Naive thymus-derived CD4-positive, alpha-beta T cell (primary cell): ENCODE measurements around the gene ADM5. TPM values are rescaled to one million over a fixed set of nuclear protein-coding genes. Genes with fewer than 3 reads are reported as not detected.

ENCODE experiments used
- ATAC-seq: fragments of 150-1000 bp; cut with Tn5 transposase; 2 replicates; pipeline ENCODE4 v1.10.0; 2021; ENCODE audit warnings: mild to moderate bottlenecking, moderate library complexity
- CTCF ChIA-PET: fragments of 350-600 bp; sonication (Branson Sonifier 250); formaldehyde crosslinking; loops from one replicate; lab custom pipeline; 2021; ENCODE audit warnings: antibody characterized with exemption; lab: Charles Lee
- POLR2A ChIA-PET: fragments of 350-600 bp; sonication (Branson Sonifier 250); formaldehyde crosslinking; loops from one replicate; lab custom pipeline; 2021; ENCODE audit warnings: antibody characterized with exemption, inconsistent platforms; lab: Charles Lee
- DNase-seq, 9 donors: peaks; one replicate each; pipeline versions ENCODE4 v3.0.0 to v3.0.0-alpha.2; 2020 to 2022; ENCODE audit warnings: mixed read lengths in 1 of 9
- H3K27ac ChIP-seq: one replicate; pipeline ENCODE4 v1.7.0; 2013; ENCODE audit warnings: mild to moderate bottlenecking, low read depth, low read length, moderate library complexity
- H3K27me3 ChIP-seq, 2 donors: one replicate each; pipeline ENCODE4 v1.7.0; 2013; ENCODE audit warnings: low read length in 2 of 2, mild to moderate bottlenecking in 2 of 2, moderate library complexity in 2 of 2; ENCODE audit not compliant: control insufficient read depth in 2 of 2, insufficient read depth in 2 of 2
- H3K36me3 ChIP-seq, 3 experiments: 1 replicate in 2 of 3; 2 replicates in 1 of 3; pipeline ENCODE4 v1.7.0; 2013; ENCODE audit warnings: low read length in 3 of 3, mild to moderate bottlenecking in 3 of 3, moderate library complexity in 1 of 3; ENCODE audit not compliant: insufficient read depth in 3 of 3, control insufficient read depth in 2 of 3
- H3K4me1 ChIP-seq, 2 donors: one replicate each; pipeline ENCODE4 v1.7.0; 2013; ENCODE audit warnings: low read length in 2 of 2, mild to moderate bottlenecking in 2 of 2, moderate library complexity in 1 of 2; ENCODE audit not compliant: control insufficient read depth in 2 of 2, insufficient read depth in 2 of 2
- H3K4me3 ChIP-seq: 2 replicates; pipeline ENCODE4 v1.7.0; 2013; ENCODE audit warnings: mild to moderate bottlenecking, low read length
- H3K9me3 ChIP-seq, 3 experiments: 1 replicate in 2 of 3; 2 replicates in 1 of 3; pipeline ENCODE4 v1.7.0; 2013; ENCODE audit warnings: low read length in 3 of 3; ENCODE audit not compliant: control insufficient read depth in 2 of 3
- H3K27ac Mint-ChIP-seq, 9 donors: one replicate each; pipeline ENCODE4 v1.8.0; 2020 to 2022; ENCODE audit warnings: mixed read lengths in 9 of 9, mild to moderate bottlenecking in 8 of 9, moderate library complexity in 5 of 9, inconsistent platforms in 2 of 9
- H3K27me3 Mint-ChIP-seq, 5 donors: one replicate each; pipeline ENCODE4 v1.8.0; 2021 to 2022; ENCODE audit warnings: mixed read lengths in 5 of 5, mild to moderate bottlenecking in 1 of 5
- H3K36me3 Mint-ChIP-seq, 5 donors: one replicate each; pipeline ENCODE4 v1.8.0; 2020 to 2022; ENCODE audit warnings: mixed read lengths in 5 of 5, mild to moderate bottlenecking in 3 of 5, inconsistent platforms in 1 of 5
- H3K4me1 Mint-ChIP-seq, 7 donors: one replicate each; pipeline ENCODE4 v1.8.0; 2020 to 2022; ENCODE audit warnings: mixed read lengths in 7 of 7, mild to moderate bottlenecking in 3 of 7, inconsistent platforms in 1 of 7
- H3K4me3 Mint-ChIP-seq, 10 donors: one replicate each; pipeline ENCODE4 v1.8.0; 2020 to 2022; ENCODE audit warnings: mild to moderate bottlenecking in 10 of 10, mixed read lengths in 10 of 10, moderate library complexity in 6 of 10, inconsistent platforms in 2 of 10
- H3K9me3 Mint-ChIP-seq, 11 donors: one replicate each; pipeline ENCODE4 v1.8.0; 2020 to 2022; ENCODE audit warnings: mixed read lengths in 11 of 11, mild to moderate bottlenecking in 4 of 11, inconsistent platforms in 1 of 11, moderate library complexity in 1 of 11
- intact Hi-C, 2 donors: fragments of 100-400 bp; cut with micrococcal nuclease; formaldehyde crosslinking; loops; one replicate each; pipeline ENCODE4 v1.15.1; 2023
- polyA plus RNA-seq, 2 donors: library from polyadenylated mRNA; unstranded; fragments of 300-500 nt; fragmentation: Illumina TruSeq; gene quantifications; one replicate each; pipeline ENCODE4 v1.2.3, GENCODE V29; 2021
- total RNA-seq, 6 experiments: library from RNA in 5 of 6; stranded (reverse) in 5 of 6; gene quantifications; 1 replicate in 5 of 6; 2 replicates in 1 of 6; pipeline ENCODE4 v1.2.3 and lab custom pipeline; 2021 to 2026

ADM5 gene, protein sequence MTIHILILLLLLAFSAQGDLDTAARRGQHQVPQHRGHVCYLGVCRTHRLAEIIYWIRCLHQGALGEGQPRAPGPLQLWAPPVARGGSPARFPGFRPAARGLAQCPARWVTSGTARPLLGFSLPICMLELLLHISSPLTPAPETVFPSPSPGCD
- 1 to 10 TPM; 2.8 to 7.5 (median 4.6) TPM for total RNA-seq
- polyA plus RNA-seq = under 1 TPM in 1 of 2 donors, not detected in 1; 0.34 TPM
- 1.2 reads per million for total RNA-seq (lab: John Stamatoyannopoulos, UW)

GRCh38 chr19:49689133-49690078 is at the start of gene ADM5:
Gene ADM5 (plus strand): TSS chr19:49689594. CDS start chr19:49689838, 244 bp downstream.
- POLR2A ChIA-PET = interaction anchor here (0.5 to 1.2 kb wide), 8 partner anchors 8 to 900 kb away, joined by 3 to 4 read pairs (median 3); partner anchors contain the start of gene RRAS
- peak within 1 kb of the TSS; percentile 82 to 98 (median 86) for H3K4me3 Mint-ChIP-seq
- intact Hi-C loops = loop anchor here (1.0 to 5.0 kb wide), 4 partner anchors 9 to 78 kb away; partner anchors contain the start of gene AP2A1 (in 2 of the 2)
- peaks cover 0 to 3% (median 0%) of the 10 kb centered on the region in 11 donors for H3K9me3 Mint-ChIP-seq
- DNase-seq (peak in 6 of 9 donors; percentile 27 to 48 (median 39)), ATAC-seq (peak; percentile 62)
- CTCF ChIA-PET = interaction anchor here (1.0 kb wide), 1 partner anchor 118 kb away, joined by 3 read pairs; no protein-coding TSS in a partner anchor
- peak within 1 kb of the TSS; percentile 45 for H3K4me3 ChIP-seq
- H3K4me1 Mint-ChIP-seq = peaks cover 19 to 38% (median 25%) of the 10 kb centered on the region in 7 donors
- H3K27me3 ChIP-seq = no peaks in the 10 kb centered on the region
- peaks cover 0 to 35% (median 0%) of the 10 kb centered on the region in 3 experiments for H3K36me3 ChIP-seq
- peaks cover 0 to 9% (median 6%) of the 10 kb centered on the region in 5 donors for H3K36me3 Mint-ChIP-seq
- H3K4me1 ChIP-seq = peaks cover 4 to 12% of the 10 kb centered on the region in 2 donors
- H3K27me3 Mint-ChIP-seq = peaks cover 5 to 15% (median 9%) of the 10 kb centered on the region in 5 donors
- peak within 1 kb of the TSS; percentile 44 for H3K27ac ChIP-seq
- peak within 1 kb of the TSS in 8 of 9 donors; percentile 12 to 84 (median 52) for H3K27ac Mint-ChIP-seq
- H3K9me3 ChIP-seq = no peaks in the 10 kb centered on the region

- Histone ChIP-seq H3K27me3 (no peaks in the 10 kb centered on the region), H3K27ac (peak within 1 kb of the TSS; percentile 95), H3K9me3 (no peaks in the 10 kb centered on the region), H3K4me1 (peaks cover 27 to 40% of the 10 kb centered on the region in 2 donors), H3K36me3 (peaks cover 0 to 10% (median 0%) of the 10 kb centered on the region in 3 experiments), H3K4me3 (peak within 1 kb of the TSS; percentile 64)
- Mint-ChIP-seq H3K27me3 (peaks cover 0 to 6% (median 0%) of the 10 kb centered on the region in 5 donors), H3K4me3 (peak within 1 kb of the TSS; percentile 86 to 98 (median 93)), H3K27ac (peak within 1 kb of the TSS; percentile 93 to 99 (median 99)), H3K9me3 (peaks cover 0 to 2% (median 0%) of the 10 kb centered on the region in 11 donors), H3K4me1 (peaks cover 57 to 67% (median 63%) of the 10 kb centered on the region in 7 donors), H3K36me3 (peaks cover 0 to 5% (median 0%) of the 10 kb centered on the region in 5 donors)
- ATAC-seq (peak; percentile 78), DNase-seq (peak; percentile 91 to 100 (median 99))
- ChIA-PET POLR2A (interaction anchor here (0.6 to 11.1 kb wide), 21 partner anchors 15 to 309 kb away, joined by 3 to 187 read pairs (median 5); partner anchors contain the start of genes AKT1S1, AP2A1, BCL2L12 and IRF3), CTCF (interaction anchor here (0.6 to 1.8 kb wide), 11 partner anchors 25 to 906 kb away, joined by 3 to 11 read pairs (median 4); partner anchors contain the start of genes BCL2L12, IRF3 and RCN3)
- intact Hi-C loops = loop anchor here (1.0 to 10.0 kb wide), 21 partner anchors 25 to 1470 kb away; partner anchors contain the start of genes AKT1S1 (in 1 of the 2), BCL2L12 (in 1 of the 2), C19orf73 (in 1 of the 2) and CYTH2 (in 1 of the 2)
Measured at GRCh38 chr19:49640113-49640898, 49.1 kb upstream of the ADM5 start, which contains the start of gene RRAS. Gene RRAS (minus strand): TSS chr19:49640143. CDS start chr19:49640098, 45 bp downstream.

DNA sequence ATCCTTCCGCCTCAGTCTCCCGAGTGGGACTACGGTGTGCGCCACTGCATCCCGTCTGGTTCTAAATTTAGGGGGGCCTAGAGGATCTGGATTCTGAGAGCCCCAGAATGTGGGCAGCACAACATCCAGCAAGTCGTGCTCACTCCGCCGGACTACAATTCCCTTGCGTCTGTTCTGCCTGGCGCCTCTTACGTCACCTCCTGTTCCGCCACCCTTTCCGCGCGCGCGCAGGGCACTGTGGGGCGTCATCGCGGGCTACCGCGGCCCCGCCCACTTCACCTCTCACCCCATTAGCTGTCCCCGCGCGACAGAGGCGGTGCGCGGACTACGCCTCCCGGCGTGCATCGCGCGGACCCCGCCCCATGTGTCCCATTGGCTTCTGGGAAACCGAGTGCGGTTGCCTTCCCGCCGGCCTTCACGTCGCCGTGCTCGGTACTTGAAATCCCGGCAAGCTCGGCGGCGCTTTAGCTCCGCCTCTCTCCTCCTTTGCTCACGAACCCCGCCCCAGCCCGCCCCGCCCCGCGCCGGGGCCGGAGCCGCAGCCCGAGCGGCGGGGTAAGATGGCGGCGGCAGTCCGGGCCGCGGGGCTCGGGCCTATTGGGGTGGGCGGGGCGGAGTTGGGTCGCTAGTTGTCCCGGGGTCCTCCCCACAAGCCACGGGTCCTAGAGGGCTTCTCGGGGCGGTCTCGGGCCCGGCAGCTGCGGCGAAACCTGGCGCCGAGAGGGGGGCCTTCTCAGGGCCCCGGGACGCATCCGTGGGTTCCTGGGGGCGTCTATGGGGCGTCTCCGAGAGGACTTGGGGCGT is 47.5 kb upstream of the ADM5 start, which contains the start of gene SCAF1:
Gene SCAF1, plus strand, starts transcription at position 522 of the 804 bp plus-strand sequence. CDS start 2,818 bp downstream, outside the sequence.
- Mint-ChIP-seq H3K27ac (peak within 1 kb of the TSS; percentile 93 to 99 (median 99)), H3K9me3 (no peaks in the 10 kb centered on the region), H3K27me3 (peaks cover 0 to 6% (median 0%) of the 10 kb centered on the region in 5 donors), H3K4me1 (peaks cover 60 to 74% (median 69%) of the 10 kb centered on the region in 7 donors), H3K4me3 (peak within 1 kb of the TSS; percentile 86 to 98 (median 93)), H3K36me3 (peaks cover 0 to 6% (median 0%) of the 10 kb centered on the region in 5 donors)
- ATAC-seq (peak; percentile 83), DNase-seq (peak; percentile 97 to 100 (median 100))
- Histone ChIP-seq H3K4me1 (peaks cover 27 to 40% of the 10 kb centered on the region in 2 donors), H3K27me3 (no peaks in the 10 kb centered on the region), H3K27ac (peak within 1 kb of the TSS; percentile 99), H3K36me3 (peaks cover 0 to 26% (median 0%) of the 10 kb centered on the region in 3 experiments), H3K9me3 (no peaks in the 10 kb centered on the region), H3K4me3 (peak within 1 kb of the TSS; percentile 66)
- ChIA-PET POLR2A (interaction anchor here (0.6 to 11.1 kb wide), 15 partner anchors 20 to 506 kb away, joined by 3 to 187 read pairs (median 5); partner anchors contain the start of genes AP2A1, BCL2L12, CD37 and IRF3), CTCF (interaction anchor here (0.6 to 1.4 kb wide), 2 partner anchors 36 to 1083 kb away, joined by 4 to 5 read pairs; no protein-coding TSS in a partner anchor)
- intact Hi-C loops = loop anchor here (1.0 to 10.0 kb wide), 17 partner anchors 23 to 1471 kb away; partner anchors contain the start of genes GYS1 (in 2 of the 2), RPL13A (in 2 of the 2), RUVBL2 (in 2 of the 2) and ALDH16A1 (in 1 of the 2)

DNA sequence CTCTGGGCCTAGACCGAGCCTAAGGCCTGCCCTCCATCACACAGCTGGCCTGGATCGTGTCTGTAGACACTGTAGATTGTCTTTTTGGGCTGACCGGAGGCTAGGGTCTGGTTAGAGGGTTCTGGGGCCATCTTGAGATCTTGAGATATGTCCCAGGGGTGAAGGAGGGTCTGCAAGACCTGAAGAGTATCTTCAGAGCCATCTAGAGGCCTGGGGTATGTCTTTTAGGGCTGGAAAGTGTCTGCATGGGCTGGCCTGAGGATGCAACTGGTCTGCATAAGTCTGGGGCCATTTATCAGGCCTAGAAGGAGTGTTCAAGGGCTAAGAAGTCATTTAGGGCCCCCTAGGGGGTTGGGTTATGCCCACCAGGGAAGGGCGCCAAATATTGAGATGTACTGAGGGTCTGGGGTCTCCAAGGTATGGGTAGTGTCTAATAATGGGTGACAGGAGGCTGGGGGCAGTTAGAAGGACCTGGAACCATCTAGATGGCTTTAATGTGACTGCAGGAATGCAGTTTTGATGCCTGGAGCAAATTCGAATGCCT is 46.8 kb upstream of the ADM5 start:
- POLR2A ChIA-PET = interaction anchor here (0.5 to 11.1 kb wide), 17 partner anchors 8 to 506 kb away, joined by 3 to 187 read pairs (median 4); partner anchors contain the start of genes AP2A1, BCL2L12, CD37 and IRF3
- CTCF ChIA-PET = interaction anchor here (0.6 to 1.4 kb wide), 3 partner anchors 30 to 1084 kb away, joined by 4 to 5 read pairs (median 5); no protein-coding TSS in a partner anchor
- peak overlapping the region; percentile 66 for H3K4me3 ChIP-seq
- ATAC-seq (no peak), DNase-seq (no peak)
- H3K36me3 Mint-ChIP-seq = peaks cover 0 to 9% (median 0%) of the 10 kb centered on the region in 5 donors
- H3K27me3 ChIP-seq = no peaks in the 10 kb centered on the region
- peaks cover 0 to 32% (median 0%) of the 10 kb centered on the region in 3 experiments for H3K36me3 ChIP-seq
- peaks cover 59 to 75% (median 68%) of the 10 kb centered on the region in 7 donors for H3K4me1 Mint-ChIP-seq
- H3K4me1 ChIP-seq = peaks cover 27 to 40% of the 10 kb centered on the region in 2 donors
- H3K9me3 ChIP-seq = no peaks in the 10 kb centered on the region
- intact Hi-C loops = loop anchor here (1.0 to 10.0 kb wide), 7 partner anchors 23 to 1175 kb away; partner anchors contain the start of genes BCL2L12 (in 1 of the 2), C19orf73 (in 1 of the 2), CYTH2 (in 1 of the 2) and DBP (in 1 of the 2)
- H3K27ac ChIP-seq = peak overlapping the region; percentile 99
- H3K4me3 Mint-ChIP-seq = peak overlapping the region; percentile 86 to 98 (median 92)
- no peaks in the 10 kb centered on the region for H3K9me3 Mint-ChIP-seq
- H3K27ac Mint-ChIP-seq = peak overlapping the region; percentile 91 to 99 (median 95)
- peaks cover 0 to 6% (median 0%) of the 10 kb centered on the region in 5 donors for H3K27me3 Mint-ChIP-seq
